GM12891 (cell line): ENCODE results near the gene TMEM205.
"Not testable (repeated sequence)": the region's sequence is repeated elsewhere in the genome, so short reads cannot be mapped to it uniquely, and the experiment has no call there.

Experiments
- PAX5 ChIP-seq: IDR thresholded peaks from 2 replicates; pipeline ENCODE4 v1.6.1; 2011; ENCODE audit warnings: low read length, moderate library complexity, mild to moderate bottlenecking; ENCODE audit not compliant: insufficient read depth, severe bottlenecking
- POLR2A ChIP-seq: IDR thresholded peaks from 2 replicates; pipeline ENCODE4 v1.6.1; 2011; ENCODE audit warnings: low read depth, low read length, control low read depth
- POLR2AphosphoS5 ChIP-seq: IDR thresholded peaks from 2 replicates; pipeline ENCODE4 v1.6.1; 2011; ENCODE audit warnings: low read depth, low read length, control low read depth
- POU2F2 ChIP-seq: IDR thresholded peaks from 2 replicates; pipeline ENCODE4 v1.6.1; 2011; ENCODE audit warnings: low read depth, mild to moderate bottlenecking, control low read depth, low read length, moderate library complexity
- SPI1 ChIP-seq: IDR thresholded peaks from 2 replicates; pipeline ENCODE4 v1.6.1; 2011; ENCODE audit warnings: low read depth, low read length, control low read depth
- TAF1 ChIP-seq: IDR thresholded peaks from 2 replicates; pipeline ENCODE4 v1.6.1; 2011; ENCODE audit warnings: low read depth, low read length, control low read depth

DNA sequence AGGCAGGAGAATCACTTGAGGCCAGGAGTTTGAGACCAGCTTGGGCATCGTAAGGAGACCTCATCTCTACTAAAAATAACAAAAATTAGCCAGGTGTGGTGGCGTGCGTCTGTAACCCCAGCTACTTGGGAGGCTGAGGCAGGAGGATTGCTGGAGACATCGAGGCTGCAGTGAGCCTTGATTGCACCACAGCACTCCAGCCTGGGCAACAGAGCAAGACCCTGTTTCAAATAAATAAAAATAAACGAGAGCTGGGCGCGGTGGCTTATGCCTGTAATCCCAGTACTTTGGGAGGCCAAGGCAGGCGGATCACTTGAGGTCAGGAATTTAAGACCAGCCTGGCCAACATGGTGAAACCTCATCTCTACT is 6.0 kb downstream of the TMEM205 start:
- not testable (repeated sequence) for TF ChIP-seq POLR2AphosphoS5, TAF1, POLR2A, POU2F2, SPI1, PAX5
